K562 (cell line): ENCODE data around the gene DEF6. TPM values are rescaled to one million over a fixed set of nuclear protein-coding genes. Genes with fewer than 3 reads are reported as not detected.

Source experiments
- ARID2 ChIP-seq: fragments of 450-650 bp; IDR thresholded peaks from 2 replicates; pipeline ENCODE4 v1.6.1; 2017; ENCODE audit warnings: antibody characterized with exemption, mild to moderate bottlenecking
- ATF1 ChIP-seq, 2 experiments: fragments of 450-650 bp in 1 of 2; IDR thresholded peaks; 2 replicates each; pipeline ENCODE4 v1.6.1; 2016; ENCODE audit warnings: missing compliant biosample characterization in 1 of 2, missing genetic modification characterization in 1 of 2
- CBX3 ChIP-seq, 2 experiments: IDR thresholded peaks; 1 replicate in 1 of 2; 2 replicates in 1 of 2; pipeline ENCODE4 v1.6.1; 2012; ENCODE audit warnings: inconsistent platforms in 2 of 2, low read length in 2 of 2, borderline replicate concordance in 1 of 2, control low read depth in 1 of 2
- CREB1 ChIP-seq, 2 experiments: sonication (generic) in 1 of 2; formaldehyde crosslinking in 1 of 2; IDR thresholded peaks; 2 replicates each; pipeline versions ENCODE4 v1.6.1 to v1.8.0; 2012 to 2022; ENCODE audit warnings: inconsistent platforms in 1 of 2, mild to moderate bottlenecking in 1 of 2, missing genetic modification reagents in 1 of 2, moderate library complexity in 1 of 2
- DEAF1 ChIP-seq: fragments of 450-650 bp; formaldehyde crosslinking; IDR thresholded peaks from 2 replicates; pipeline ENCODE4 v1.4.0; 2020; ENCODE audit warnings: mild to moderate bottlenecking, moderate library complexity
- EHMT2 ChIP-seq: fragments of 450-650 bp; IDR thresholded peaks from 2 replicates; pipeline ENCODE4 v1.6.1; 2018; ENCODE audit warnings: antibody characterized with exemption
- FOXA3 ChIP-seq, 2 experiments: fragments of 450-650 bp in 1 of 2; sonication (generic) in 1 of 2; formaldehyde crosslinking; IDR thresholded peaks in 1 of 2; conservative IDR thresholded peaks in 1 of 2; 2 replicates each; pipeline versions ENCODE4 v1.4.0 to v1.8.0; 2020 to 2022; ENCODE audit warnings: mild to moderate bottlenecking in 2 of 2, missing genetic modification reagents in 1 of 2
- HEY1 ChIP-seq: fragments of 250-450 bp; sonication (Bioruptor Pico); IDR thresholded peaks from 2 replicates; pipeline ENCODE4 v1.5.0; 2020; ENCODE audit warnings: mild to moderate bottlenecking, moderate library complexity, borderline replicate concordance
- ILF3 ChIP-seq: fragments of 450-650 bp; IDR thresholded peaks from 2 replicates; pipeline ENCODE4 v1.6.1; 2018; ENCODE audit warnings: antibody characterized with exemption, mild to moderate bottlenecking, moderate library complexity, borderline replicate concordance
- ILK ChIP-seq: fragments of 450-650 bp; IDR thresholded peaks from 2 replicates; pipeline ENCODE4 v1.6.1; 2016; ENCODE audit warnings: missing genetic modification characterization, low read depth, mild to moderate bottlenecking, missing compliant biosample characterization, moderate library complexity, borderline replicate concordance
- MAX ChIP-seq: sonication (generic); formaldehyde crosslinking; IDR thresholded peaks from 2 replicates; pipeline ENCODE4 v1.9.0; 2022; ENCODE audit warnings: mild to moderate bottlenecking, missing genetic modification reagents
- MED1 ChIP-seq: sonication (generic); formaldehyde crosslinking; IDR thresholded peaks from 2 replicates; pipeline ENCODE4 v1.8.1; 2023; ENCODE audit warnings: missing genetic modification reagents, borderline replicate concordance
- NFIX ChIP-seq: fragments of 250-450 bp; sonication (Bioruptor Pico); IDR thresholded peaks from 2 replicates; pipeline ENCODE4 v1.4.0; 2020; ENCODE audit warnings: low read depth, mild to moderate bottlenecking, moderate library complexity
- RAD21 ChIP-seq, 2 experiments: fragments of 250-450 bp in 1 of 2; fragments of 450-650 bp in 1 of 2; sonication (Bioruptor Pico) in 1 of 2; formaldehyde crosslinking in 1 of 2; IDR thresholded peaks in 1 of 2; conservative IDR thresholded peaks in 1 of 2; 2 replicates each; pipeline versions ENCODE4 v1.4.0 to v1.8.0; 2020 to 2022; ENCODE audit warnings: mild to moderate bottlenecking in 2 of 2, moderate library complexity in 1 of 2
- RB1 ChIP-seq: fragments of 450-650 bp; IDR thresholded peaks from 2 replicates; pipeline ENCODE4 v1.6.1; 2017; ENCODE audit warnings: low read depth, mild to moderate bottlenecking
- SETDB1 ChIP-seq: IDR thresholded peaks from one replicate; pipeline ENCODE4 v1.6.1; 2012; ENCODE audit warnings: low read length, control low read depth, inconsistent platforms
- STAG1 ChIP-seq: sonication (generic); formaldehyde crosslinking; IDR thresholded peaks from 2 replicates; pipeline ENCODE4 v1.5.0; 2020; ENCODE audit warnings: missing genetic modification reagents, borderline replicate concordance
- U2AF1 ChIP-seq: fragments of 200-400 bp; formaldehyde crosslinking; optimal IDR thresholded peaks from 2 replicates; pipeline ENCODE3; 2017; ENCODE audit warnings: mild to moderate bottlenecking, low read depth, low read length, moderate library complexity
- XRCC5 ChIP-seq: fragments of 200-400 bp; formaldehyde crosslinking; IDR thresholded peaks from 2 replicates; pipeline ENCODE4 v1.6.1; 2017; ENCODE audit warnings: low read depth, mild to moderate bottlenecking, low read length
- ZEB2 ChIP-seq: fragments of 450-650 bp; IDR thresholded peaks from 2 replicates; pipeline ENCODE4 v1.6.1; 2016
- ZNF24 ChIP-seq: fragments of 450-650 bp; IDR thresholded peaks from 2 replicates; pipeline ENCODE4 v1.6.1; 2016
- ZNF354B ChIP-seq: fragments of 250-450 bp; sonication (Bioruptor Pico); IDR thresholded peaks from 2 replicates; pipeline ENCODE4 v1.4.0; 2020
- ZNF592 ChIP-seq: fragments of 450-650 bp; IDR thresholded peaks from 2 replicates; pipeline ENCODE4 v1.6.1; 2017; ENCODE audit warnings: antibody characterized with exemption, mild to moderate bottlenecking
- polyA plus RNA-seq, 8 experiments: library from polyadenylated mRNA; depleted of rRNA in 4 of 8; stranded (reverse) in 5 of 8; unstranded in 3 of 8; fragments of >200 nt; fragmentation: Nextera tagmentation in 2 of 8; fragmentation: Illumina TruSeq in 1 of 8; extraction: Ambion mirVana in 2 of 8; extraction: Trizol in 1 of 8; gene quantifications; 2 replicates each; pipeline versions ENCODE4 v1.2.1 to v1.2.3, GENCODE V29; 2011 to 2014; ENCODE audit warnings: inconsistent platforms in 1 of 8, missing spikeins in 1 of 8
- total RNA-seq, 7 experiments: library from RNA; depleted of rRNA in 6 of 7; stranded (reverse); fragments of >200 nt in 6 of 7; fragmentation: Illumina TruSeq in 2 of 7; extraction: Trizol in 2 of 7; gene quantifications; 2 replicates each; pipeline versions ENCODE4 v1.2.1 to v1.2.3, GENCODE V29; 2011 to 2021; ENCODE audit warnings: low replicate concordance in 1 of 7

The DEF6 gene
- total and polyA plus RNA-seq, 9 of the 15 experiments (the other 6 are each of a cell fraction or from before 2014, with no cell fraction given): 1.3 to 44.6 (median 22.7) TPM

DNA sequence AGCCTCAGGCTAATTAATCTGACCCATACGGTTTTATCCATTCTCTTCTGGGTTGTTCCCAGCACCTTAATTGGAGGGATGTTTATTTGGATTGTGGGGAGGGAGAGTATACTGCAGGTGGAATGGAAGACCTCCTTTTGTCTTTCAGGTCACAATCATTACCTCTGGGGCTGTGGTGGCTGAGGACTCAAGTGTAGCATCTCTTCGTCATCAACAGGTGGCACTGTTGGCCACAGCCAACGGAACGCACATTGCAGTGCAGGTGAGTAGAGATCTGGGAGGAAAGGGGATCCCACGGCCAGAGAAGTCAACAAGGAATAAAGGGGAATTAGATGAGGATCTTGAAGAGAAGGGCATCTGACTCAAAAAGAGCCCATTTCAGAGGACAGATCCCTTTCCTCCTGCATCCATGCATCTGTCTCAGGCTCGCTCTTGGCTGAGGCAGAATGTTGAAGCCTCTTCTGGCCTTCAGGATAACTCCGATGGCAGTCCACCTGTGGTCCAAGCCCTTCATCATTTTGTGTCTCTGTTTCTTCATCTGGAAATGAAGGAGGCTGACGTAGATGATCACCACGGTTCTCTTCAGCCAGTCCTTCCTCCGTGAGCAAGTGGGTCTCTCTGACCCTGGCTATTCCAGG, 3.2 kb upstream of the DEF6 start (continued):
- TF ChIP-seq FOXA3 (CRISPR knock-in tag; conservative IDR thresholded peaks at IDR 0.05 in 1 of 2, IDR thresholded peaks at IDR 0.05 in 1 of 2) (peak in 1 of 2 experiments; percentile 61; a peak in 1 of 4 replicates), MAX (CRISPR knock-in tag) (peak; percentile 57), U2AF1 (no peak), ATF1 (CRISPR knock-in tag; IDR thresholded peaks at IDR 0.05) (no peak), ATF1 (tag; IDR thresholded peaks at IDR 0.05) (peak; percentile 48; the same call in 1 of the 2 replicates), EHMT2 (peak; percentile 81), RB1 (peak; percentile 34; the same call in 1 of the 2 replicates), XRCC5 (0 out of 2 replicates have a peak, but pooled peaks have one; percentile 58), ZNF24 (no peak), CBX3 (IDR thresholded peaks at IDR 0.05; ENCODE audit: borderline replicate concordance in 1 of 2, low read length in 2 of 2) (peak in 1 of 2 experiments; percentile 59; a peak in 1 of 3 replicates), ZNF354B (CRISPR knock-in tag) (no peak), STAG1 (peak; percentile 90), ILF3 (no peak), ZNF592 (no peak), SETDB1 (no peak), NFIX (no peak), ARID2 (peak; percentile 37; the same call in 1 of the 2 replicates), DEAF1 (CRISPR knock-in tag) (peak; percentile 11; the same call in 1 of the 2 replicates), CREB1 (IDR thresholded peaks at IDR 0.05) (peak; percentile 45; the same call in 1 of the 2 replicates), CREB1 (CRISPR knock-in tag; IDR thresholded peaks at IDR 0.05) (peak; percentile 74; the same call in 1 of the 2 replicates), ZEB2 (peak; percentile 57; the same call in 1 of the 2 replicates), ILK (tag) (no peak), HEY1 (CRISPR knock-in tag) (no peak), MED1 (CRISPR knock-in tag) (no peak), RAD21 (CRISPR knock-in tag; conservative IDR thresholded peaks at IDR 0.05 in 1 of 2, IDR thresholded peaks at IDR 0.05 in 1 of 2) (peak; percentile 67 to 83)
